GM12864 (cell line): ENCODE data around the gene PTPRT.
A peak's percentile ranks its signal among the peaks of the same experiment; 100 is the strongest.

Experiments
- DNase-seq: peaks from one replicate; pipeline ENCODE4 v3.0.0-alpha.2; 2011; ENCODE audit warnings: low read depth
- H3K4me3 ChIP-seq: 2 replicates; pipeline ENCODE4 v1.5.1; 2011; ENCODE audit warnings: mild to moderate bottlenecking, low read depth, low read length, control low read depth
- CTCF ChIP-seq: IDR thresholded peaks from 2 replicates; pipeline ENCODE4 v1.5.1; 2011; ENCODE audit warnings: low read depth, mild to moderate bottlenecking, moderate library complexity, low read length, control low read depth, inconsistent platforms; ENCODE audit errors: missing control alignments

Gene PTPRT

GRCh38 chr20:43188234-43188653, 1.5 kb downstream of the PTPRT start:
- no peak for TF ChIP-seq CTCF

DNA sequence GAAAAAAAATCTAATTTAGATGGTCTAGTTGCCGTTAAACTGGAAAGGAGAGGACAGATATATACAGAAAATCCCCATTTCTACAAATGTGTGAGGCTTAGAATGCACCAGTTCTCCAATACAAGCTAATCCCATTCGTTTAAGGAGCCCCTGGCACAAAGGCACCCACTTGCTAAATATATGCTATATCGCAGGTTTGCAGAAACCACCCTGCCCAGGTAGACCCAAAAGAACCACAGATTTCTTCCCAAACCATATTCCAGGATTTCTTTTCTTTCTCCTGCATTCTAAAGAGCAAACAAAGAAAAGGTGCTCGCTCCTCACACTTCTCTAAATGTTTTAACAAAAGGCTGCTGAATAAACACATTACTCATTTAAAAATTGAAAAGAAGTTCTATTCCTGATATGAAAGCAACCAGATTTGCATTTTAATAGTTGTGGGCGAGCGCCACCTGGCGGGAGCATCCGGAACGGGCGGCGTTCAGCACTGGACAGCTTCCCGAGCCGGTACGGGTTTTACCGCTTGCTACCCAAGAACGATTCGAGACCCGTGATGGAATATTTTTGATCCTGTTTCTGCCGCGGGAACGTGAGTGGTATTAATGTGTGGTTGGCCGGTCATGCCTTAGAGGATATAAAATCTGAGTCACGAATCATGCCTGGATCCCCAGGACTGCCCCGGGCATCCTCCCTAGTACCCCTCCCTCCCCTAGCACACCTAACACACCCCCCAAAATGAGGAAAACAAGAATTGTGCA, 2.1 kb downstream of the PTPRT start:
- TF ChIP-seq CTCF: peak; percentile 87
- DNase-seq: peak; percentile 16
- no peak overlapping the region for H3K4me3 ChIP-seq

More at GRCh38 chr20:43188234-43188653, 1.5 kb downstream of the PTPRT start:
- H3K4me3 ChIP-seq: no peak overlapping the region
- no peak for DNase-seq

GRCh38 chr20:43186312-43186711, 3.4 kb downstream of the PTPRT start:
- no peak overlapping the region for H3K4me3 ChIP-seq
- no peak for DNase-seq
- no peak for TF ChIP-seq CTCF

- H3K4me3 ChIP-seq: no peak overlapping the region
- DNase-seq: no peak
- no peak for TF ChIP-seq CTCF
Observed at GRCh38 chr20:43185901-43186300, 3.8 kb downstream of the PTPRT start.

- TF ChIP-seq CTCF: no peak
- H3K4me3 ChIP-seq: no peak overlapping the region
- DNase-seq: no peak
Observed at GRCh38 chr20:43183536-43184070, 6.1 kb downstream of the PTPRT start.

GRCh38 chr20:43178080-43178479, 11.6 kb downstream of the PTPRT start:
- no peak for DNase-seq
- no peak overlapping the region for H3K4me3 ChIP-seq
- TF ChIP-seq CTCF: no peak

DNA sequence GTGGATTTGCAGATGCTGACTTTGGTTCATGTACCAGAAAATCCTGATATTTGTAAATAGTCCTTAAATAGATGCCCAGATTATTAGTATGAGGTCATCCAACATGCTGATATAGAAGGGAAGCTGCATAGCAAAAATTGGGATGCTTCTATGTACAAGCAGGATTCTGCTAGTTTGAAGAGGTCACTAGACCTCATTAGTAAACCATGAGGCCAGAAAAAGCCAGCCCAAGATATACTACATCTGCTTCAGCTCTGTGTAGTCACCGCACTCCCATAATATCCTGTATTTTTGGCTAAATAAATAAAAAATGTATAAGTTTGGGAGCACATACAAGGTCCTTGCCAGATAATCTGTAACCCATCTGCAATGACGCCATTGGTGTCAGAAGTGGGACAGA, 13.0 kb downstream of the PTPRT start:
- TF ChIP-seq CTCF: no peak
- no peak for DNase-seq
- H3K4me3 ChIP-seq: no peak overlapping the region
